HFFc6 (cell line): ENCODE results near the gene ZNF831. TPM values are rescaled to one million over a fixed set of nuclear protein-coding genes. Genes with fewer than 3 reads are reported as not detected.

Experiments used
- DNase-seq: peaks from one replicate; pipeline ENCODE4 v3.0.0-alpha.2; 2018
- H3K27ac Mint-ChIP-seq: 2 replicates; pipeline ENCODE4 v1.8.0; 2020; ENCODE audit warnings: mild to moderate bottlenecking, mixed read lengths
- H3K27me3 Mint-ChIP-seq: 2 replicates; pipeline ENCODE4 v1.8.0; 2021; ENCODE audit warnings: mild to moderate bottlenecking, moderate library complexity, mixed read lengths; ENCODE audit not compliant: insufficient read depth
- H3K36me3 Mint-ChIP-seq: 2 replicates; pipeline ENCODE4 v1.8.0; 2021; ENCODE audit warnings: low read depth, mixed read lengths
- H3K4me1 Mint-ChIP-seq: 2 replicates; pipeline ENCODE4 v1.8.0; 2020; ENCODE audit warnings: low read depth, mixed read lengths
- H3K4me3 Mint-ChIP-seq: 2 replicates; pipeline ENCODE4 v1.8.0; 2020; ENCODE audit warnings: mild to moderate bottlenecking, moderate library complexity, mixed read lengths
- H3K9me3 Mint-ChIP-seq: 2 replicates; pipeline ENCODE4 v1.8.0; 2020; ENCODE audit warnings: mild to moderate bottlenecking, mixed read lengths
- CTCF ChIP-seq: fragments of 200-600 bp; sonication (generic); IDR thresholded peaks from 2 replicates; pipeline ENCODE4 v1.5.0; 2021; ENCODE audit warnings: antibody characterized with exemption, mild to moderate bottlenecking
- total RNA-seq, 6 experiments: library from RNA; stranded (reverse); fragmentation: NEBNext Ultra II Directional; extraction: Animal tissue kit (Norgen Biotek cat#: 25700); gene quantifications; 2 replicates in 1 of 6; 3 replicates in 5 of 6; pipeline ENCODE4 v1.2.3, GENCODE V29; 2021

Gene ZNF831
- total RNA-seq, 6 experiments from 2014 or later, result not detected

DNA sequence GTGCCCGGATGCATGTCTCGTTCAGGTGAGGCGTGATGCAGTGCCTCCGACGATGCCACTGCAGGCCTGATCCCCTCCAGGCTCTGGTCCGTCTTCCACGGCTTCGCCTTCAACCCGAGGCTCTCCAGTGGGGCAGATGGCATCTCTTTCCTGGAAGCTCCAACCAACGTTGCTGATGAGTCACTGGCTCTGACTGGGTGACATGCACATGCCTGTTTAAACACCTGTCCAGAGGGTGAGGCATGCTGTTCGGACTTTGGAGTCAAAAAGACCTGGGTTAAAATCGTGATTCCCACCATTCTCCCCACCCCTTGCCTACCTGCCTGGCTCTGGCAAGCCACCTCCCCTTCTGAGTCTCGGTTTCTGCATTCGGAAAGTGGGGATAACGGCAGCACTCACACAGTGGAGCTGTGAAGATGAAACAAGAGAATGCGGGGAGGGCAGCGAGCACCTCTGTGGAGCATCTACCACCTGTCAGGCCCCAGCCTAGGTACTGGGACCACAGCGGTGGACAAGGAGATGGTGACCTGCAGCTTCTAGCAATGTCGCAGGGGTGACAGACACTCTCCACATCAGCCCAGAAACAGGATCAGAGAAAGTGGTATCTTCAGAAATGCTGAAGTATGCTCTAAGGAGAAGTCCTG, 128.2 kb downstream of the ZNF831 start:
- H3K27me3 Mint-ChIP-seq, result peaks cover 4% of the 10 kb centered on the region; the same call in 1 of the 2 replicates
- no peak overlapping the region for H3K27ac Mint-ChIP-seq
- TF ChIP-seq CTCF, result no peak
- H3K9me3 Mint-ChIP-seq, result peaks cover 52% of the 10 kb centered on the region
- peaks cover 5% of the 10 kb centered on the region; the same call in 1 of the 2 replicates for H3K36me3 Mint-ChIP-seq
- H3K4me1 Mint-ChIP-seq, result no peaks in the 10 kb centered on the region
- no peak overlapping the region for H3K4me3 Mint-ChIP-seq
- no peak for DNase-seq

DNA sequence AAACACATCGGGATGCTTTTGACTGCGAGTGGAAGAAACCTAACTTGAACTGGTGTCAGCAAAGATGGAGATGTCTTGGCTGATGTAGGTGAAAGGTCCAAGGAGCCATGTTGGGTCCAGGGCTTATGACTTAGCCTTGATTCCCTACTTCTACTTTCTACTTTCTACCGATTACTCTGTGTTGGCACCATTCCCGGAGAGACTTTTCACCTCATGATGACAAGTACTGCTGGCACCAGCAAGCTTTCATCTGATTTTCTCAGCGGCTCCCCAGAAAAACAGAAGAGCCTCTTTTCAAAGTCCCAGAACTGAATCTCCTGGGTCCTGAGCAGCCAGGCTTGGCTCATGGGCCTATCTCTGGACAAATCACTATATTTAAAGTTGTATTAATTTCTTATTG, 131.9 kb downstream of the ZNF831 start:
- TF ChIP-seq CTCF, result no peak
- no peak for DNase-seq
- no peak overlapping the region for H3K27ac Mint-ChIP-seq
- H3K4me3 Mint-ChIP-seq, result no peak overlapping the region
- H3K36me3 Mint-ChIP-seq, result no peaks in the 10 kb centered on the region
- no peaks in the 10 kb centered on the region for H3K4me1 Mint-ChIP-seq
- peaks cover 42% of the 10 kb centered on the region for H3K9me3 Mint-ChIP-seq
- H3K27me3 Mint-ChIP-seq, result peaks cover 4% of the 10 kb centered on the region; the same call in 1 of the 2 replicates

GRCh38 chr20:59297686-59298085, 134.1 kb downstream of the ZNF831 start:
- no peak overlapping the region for H3K27ac Mint-ChIP-seq
- no peak overlapping the region for H3K4me3 Mint-ChIP-seq
- 0 out of 2 replicates have a peak, but pooled peaks cover 1% of the 10 kb centered on the region for H3K27me3 Mint-ChIP-seq
- H3K9me3 Mint-ChIP-seq, result peaks cover 51% of the 10 kb centered on the region
- H3K36me3 Mint-ChIP-seq, result no peaks in the 10 kb centered on the region
- TF ChIP-seq CTCF, result no peak
- no peaks in the 10 kb centered on the region for H3K4me1 Mint-ChIP-seq
- DNase-seq, result no peak

DNA sequence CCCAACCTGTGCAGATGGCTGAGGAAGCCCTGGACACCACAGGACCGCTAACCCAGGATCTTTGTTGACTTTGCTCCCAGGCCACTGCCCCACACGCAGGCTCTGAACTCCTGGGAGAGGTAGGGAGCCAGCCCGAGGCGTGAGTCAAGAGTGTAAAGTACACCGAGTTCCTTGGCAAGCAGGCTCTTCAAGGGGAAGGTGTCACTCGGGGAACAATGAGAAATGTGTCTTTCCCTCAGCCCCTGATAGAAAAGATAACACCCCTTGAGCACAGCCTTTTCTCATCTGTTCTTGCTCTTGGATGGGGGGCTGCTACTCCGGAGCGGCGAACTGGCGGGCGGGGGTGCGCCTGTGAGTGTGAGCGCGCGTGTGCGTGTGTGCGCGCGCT, 136.3 kb downstream of the ZNF831 start:
- Mint-ChIP-seq H3K27ac (no peak overlapping the region), H3K36me3 (no peaks in the 10 kb centered on the region), H3K9me3 (peaks cover 39% of the 10 kb centered on the region), H3K4me3 (no peak overlapping the region), H3K4me1 (no peaks in the 10 kb centered on the region), H3K27me3 (peaks cover 1% of the 10 kb centered on the region; the same call in 1 of the 2 replicates)
- no peak for DNase-seq
- TF ChIP-seq CTCF, result no peak

- DNase-seq, result no peak
- Mint-ChIP-seq H3K36me3 (no peaks in the 10 kb centered on the region), H3K27me3 (peaks cover under 1% of the 10 kb centered on the region; the same call in 1 of the 2 replicates), H3K27ac (no peak within 1 kb of the TSS), H3K9me3 (peaks cover 40% of the 10 kb centered on the region), H3K4me1 (no peaks in the 10 kb centered on the region), H3K4me3 (no peak within 1 kb of the TSS)
- TF ChIP-seq CTCF, result no peak
Measured at GRCh38 chr20:59300333-59301081, 136.9 kb downstream of the ZNF831 start, which contains the start of gene EDN3. Gene EDN3 (plus strand): TSS chr20:59300611. CDS start chr20:59300813, 202 bp downstream.
